ENCODE results near the gene RAD1.
"Not testable (repeated sequence)": the region's sequence is repeated elsewhere in the genome, so short reads cannot be mapped to it uniquely, and the experiment has no call there.

RAD1 gene

GRCh38 chr5:34926318-34926888, 11.1 kb upstream of the RAD1 start:
- Histone ChIP-seq H3K36me3 (ENCODE audit: low read depth) (peaks cover 58% of the 10 kb centered on the region), H3K4me1 (ENCODE audit: insufficient read depth, poor library complexity, severe bottlenecking) (peaks cover 32% of the 10 kb centered on the region), H3K4me3 (ENCODE audit: severe bottlenecking) (no peak overlapping the region), H3K27me3 (ENCODE audit: insufficient read depth, poor library complexity, severe bottlenecking) (no peaks in the 10 kb centered on the region), H3K9me3 (ENCODE audit: severe bottlenecking) (no peaks in the 10 kb centered on the region), H3K27ac (ENCODE audit: poor library complexity, severe bottlenecking) (no peak overlapping the region)
- no peak for ATAC-seq (ENCODE audit: low read depth)
- no peak for TF ChIP-seq CTCF (IDR thresholded peaks at IDR 0.05; ENCODE audit: poor library complexity, severe bottlenecking)
- DNase-seq (ENCODE audit: low spot score), result no peak

GRCh38 chr5:34924462-34924765, 9.1 kb upstream of the RAD1 start:
- ATAC-seq (ENCODE audit: low read depth), result no peak
- no peak for TF ChIP-seq CTCF (IDR thresholded peaks at IDR 0.05; ENCODE audit: poor library complexity, severe bottlenecking)
- peak overlapping the region; percentile 41 for H3K27ac ChIP-seq (ENCODE audit: poor library complexity, severe bottlenecking)
- H3K9me3 ChIP-seq (ENCODE audit: severe bottlenecking), result no peaks in the 10 kb centered on the region
- DNase-seq (ENCODE audit: low spot score), result no peak
- H3K27me3 ChIP-seq (ENCODE audit: insufficient read depth, poor library complexity, severe bottlenecking), result no peaks in the 10 kb centered on the region
- H3K4me1 ChIP-seq (ENCODE audit: insufficient read depth, poor library complexity, severe bottlenecking), result peaks cover 23% of the 10 kb centered on the region
- H3K36me3 ChIP-seq (ENCODE audit: low read depth), result peaks cover 78% of the 10 kb centered on the region
- no peak overlapping the region for H3K4me3 ChIP-seq (ENCODE audit: severe bottlenecking)

GRCh38 chr5:34923694-34924461, 8.6 kb upstream of the RAD1 start:
- DNase-seq (ENCODE audit: low spot score) (no peak), ATAC-seq (ENCODE audit: low read depth) (peak; percentile 97)
- Histone ChIP-seq H3K4me1 (ENCODE audit: insufficient read depth, poor library complexity, severe bottlenecking) (peaks cover 23% of the 10 kb centered on the region), H3K36me3 (ENCODE audit: low read depth) (peaks cover 82% of the 10 kb centered on the region), H3K4me3 (ENCODE audit: severe bottlenecking) (no peak overlapping the region), H3K27ac (ENCODE audit: poor library complexity, severe bottlenecking) (peak overlapping the region; percentile 41), H3K9me3 (ENCODE audit: severe bottlenecking) (no peaks in the 10 kb centered on the region), H3K27me3 (ENCODE audit: insufficient read depth, poor library complexity, severe bottlenecking) (no peaks in the 10 kb centered on the region)
- no peak for TF ChIP-seq CTCF (IDR thresholded peaks at IDR 0.05; ENCODE audit: poor library complexity, severe bottlenecking)

GRCh38 chr5:34923256-34923655, 8.0 kb upstream of the RAD1 start:
- H3K4me1 ChIP-seq (ENCODE audit: insufficient read depth, poor library complexity, severe bottlenecking), result peaks cover 23% of the 10 kb centered on the region
- H3K27ac ChIP-seq (ENCODE audit: poor library complexity, severe bottlenecking), result peak overlapping the region; percentile 41
- not testable (repeated sequence) for DNase-seq (ENCODE audit: low spot score); H3K9me3 ChIP-seq (ENCODE audit: severe bottlenecking); ATAC-seq (ENCODE audit: low read depth); H3K27me3 ChIP-seq (ENCODE audit: insufficient read depth, poor library complexity, severe bottlenecking); H3K4me3 ChIP-seq (ENCODE audit: severe bottlenecking)
- H3K36me3 ChIP-seq (ENCODE audit: low read depth), result peaks cover 88% of the 10 kb centered on the region

DNA sequence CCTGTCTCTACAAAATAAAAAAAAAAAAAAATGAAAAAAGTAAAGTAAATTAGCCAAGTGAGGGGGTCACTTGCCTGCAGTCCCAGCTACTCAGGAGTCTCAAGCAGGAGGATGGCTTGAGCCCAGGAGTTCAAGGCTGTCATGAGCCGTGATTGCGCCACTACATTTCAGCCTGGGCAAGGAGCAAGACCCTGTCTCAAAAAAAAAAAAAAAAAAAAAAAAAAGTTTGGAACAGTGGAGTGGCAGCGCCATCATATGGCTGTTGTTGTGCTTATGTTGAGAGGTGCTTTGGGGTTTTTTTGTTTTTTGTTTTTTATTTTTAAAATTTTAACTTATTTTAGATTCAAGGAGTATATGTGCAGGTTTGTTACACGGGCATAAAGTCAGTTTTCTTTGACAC, 3.8 kb upstream of the RAD1 start:
- peaks cover 75% of the 10 kb centered on the region for H3K36me3 ChIP-seq (ENCODE audit: low read depth)
- peak; percentile 5 for TF ChIP-seq CTCF (IDR thresholded peaks at IDR 0.05; ENCODE audit: poor library complexity, severe bottlenecking)
- H3K27me3 ChIP-seq (ENCODE audit: insufficient read depth, poor library complexity, severe bottlenecking), result no peaks in the 10 kb centered on the region
- H3K9me3 ChIP-seq (ENCODE audit: severe bottlenecking), result no peaks in the 10 kb centered on the region
- ATAC-seq (ENCODE audit: low read depth) (no peak), DNase-seq (ENCODE audit: low spot score) (no peak)
- H3K27ac ChIP-seq (ENCODE audit: poor library complexity, severe bottlenecking), result no peak overlapping the region
- H3K4me3 ChIP-seq (ENCODE audit: severe bottlenecking), result no peak overlapping the region
- H3K4me1 ChIP-seq (ENCODE audit: insufficient read depth, poor library complexity, severe bottlenecking), result peaks cover 30% of the 10 kb centered on the region
